HG02610 (cell line): ENCODE data around the gene EME1.

Source experiments
- ATAC-seq: cut with Tn5 transposase; IDR thresholded peaks from one replicate; pipeline ENCODE4 v1.9.1; 2021; ENCODE audit warnings: mild to moderate bottlenecking, moderate library complexity; ENCODE audit not compliant: unreplicated experiment

EME1 gene

DNA sequence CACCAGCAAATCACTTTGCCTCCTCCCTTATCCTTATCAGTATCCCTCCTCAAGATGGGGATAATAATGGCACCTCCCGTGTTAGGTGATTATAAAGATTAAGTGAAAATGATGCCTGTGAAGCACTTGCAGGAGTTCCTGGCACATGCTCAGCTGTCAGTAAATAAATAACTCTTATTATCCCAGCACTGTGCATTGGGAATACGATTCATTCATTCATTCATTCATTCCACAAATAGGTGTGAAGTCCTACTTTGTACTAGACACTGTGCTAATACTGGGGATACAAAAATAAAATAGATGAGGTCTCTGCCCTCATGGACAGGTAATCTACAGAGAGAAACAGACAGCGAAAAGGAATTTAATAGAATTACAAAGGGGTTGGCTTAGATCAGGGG is 25.1 kb upstream of the EME1 start:
- ATAC-seq: no peak

- no peak for ATAC-seq
Measured at GRCh38 chr17:50348522-50349242, 24.3 kb upstream of the EME1 start.

- no peak for ATAC-seq
Measured at GRCh38 chr17:50349243-50349600, 23.8 kb upstream of the EME1 start.

GRCh38 chr17:50350733-50351132 is 22.3 kb upstream of the EME1 start:
- ATAC-seq: no peak

- no peak for ATAC-seq
Measured at GRCh38 chr17:50352072-50352692, 20.8 kb upstream of the EME1 start.

- ATAC-seq: no peak
Measured at GRCh38 chr17:50352693-50353599, 20.1 kb upstream of the EME1 start.

DNA sequence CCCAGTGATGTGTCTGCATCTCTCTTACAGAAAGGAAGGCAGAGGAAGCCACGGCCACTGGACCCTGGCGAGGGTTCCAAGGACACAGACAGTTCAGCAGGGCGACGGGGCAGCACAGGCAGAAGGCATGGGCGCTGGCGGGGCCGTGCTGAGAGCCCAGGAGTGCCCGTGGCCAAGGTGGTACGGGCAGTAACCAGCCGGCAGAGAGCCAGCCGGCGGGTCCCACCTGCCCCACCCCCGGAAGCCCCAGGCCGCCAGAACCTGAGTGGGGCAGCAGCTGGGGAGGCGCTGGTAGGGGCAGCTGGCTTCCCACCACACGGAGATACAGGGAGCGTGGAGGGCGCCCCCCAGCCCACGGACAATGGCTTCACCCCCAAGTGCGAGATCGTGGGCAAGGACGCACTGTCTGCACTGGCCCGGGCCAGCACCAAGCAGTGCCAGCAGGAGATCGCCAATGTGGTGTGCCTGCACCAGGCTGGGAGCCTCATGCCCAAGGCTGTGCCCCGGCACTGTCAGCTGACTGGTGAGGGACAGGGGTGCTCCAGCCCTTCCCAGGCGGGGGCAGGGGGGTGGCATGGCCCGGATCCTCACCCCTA is 19.3 kb upstream of the EME1 start:
- no peak for ATAC-seq

DNA sequence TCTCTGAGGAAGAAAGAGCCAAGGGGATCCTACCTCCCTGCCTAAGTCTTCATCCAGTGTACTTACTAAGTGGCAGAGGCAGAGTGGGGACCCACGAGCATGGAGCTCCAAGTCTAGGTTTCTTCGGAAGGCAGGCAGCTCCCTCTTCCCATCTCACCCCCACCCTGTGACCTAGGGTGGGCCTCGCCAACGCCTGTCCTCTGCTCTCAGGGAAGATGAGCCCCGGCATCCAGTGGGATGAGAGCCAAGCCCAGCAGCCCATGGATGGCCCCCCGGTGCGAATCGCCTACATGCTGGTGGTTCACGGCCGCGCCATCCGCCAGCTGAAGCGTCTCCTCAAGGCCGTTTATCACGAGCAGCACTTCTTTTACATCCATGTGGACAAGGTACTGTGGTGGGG is 18.8 kb upstream of the EME1 start:
- ATAC-seq: no peak

- ATAC-seq: no peak
Measured at GRCh38 chr17:50354776-50355175, 18.3 kb upstream of the EME1 start.

- ATAC-seq: no peak
Measured at GRCh38 chr17:50355336-50355700, 17.7 kb upstream of the EME1 start.

GRCh38 chr17:50355701-50356341 is 17.2 kb upstream of the EME1 start:
- ATAC-seq: no peak

- no peak for ATAC-seq
Measured at GRCh38 chr17:50356418-50356817, 16.6 kb upstream of the EME1 start.

- no peak for ATAC-seq
Measured at GRCh38 chr17:50356892-50357510, 16.0 kb upstream of the EME1 start.

DNA sequence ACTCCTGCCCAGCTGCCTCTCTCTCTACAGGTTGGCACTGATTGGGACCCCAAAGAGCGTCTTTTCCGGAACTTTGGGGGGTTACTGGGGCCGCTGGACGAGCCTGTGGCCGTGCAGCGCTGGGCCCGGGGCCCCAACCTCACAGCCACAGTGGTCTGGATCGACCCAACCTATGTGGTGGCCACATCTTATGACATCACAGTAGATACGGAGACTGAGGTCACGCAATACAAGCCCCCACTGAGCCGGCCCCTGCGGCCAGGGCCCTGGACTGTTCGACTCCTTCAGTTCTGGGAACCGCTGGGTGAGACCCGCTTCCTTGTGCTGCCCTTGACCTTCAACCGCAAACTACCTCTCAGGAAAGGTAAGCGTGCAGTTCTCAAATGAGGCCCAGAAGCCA is 14.9 kb upstream of the EME1 start:
- ATAC-seq: no peak

- no peak for ATAC-seq
Measured at GRCh38 chr17:50359005-50359699, 13.9 kb upstream of the EME1 start.

- ATAC-seq: no peak
Measured at GRCh38 chr17:50359998-50360461, 13.0 kb upstream of the EME1 start.

GRCh38 chr17:50360486-50361115 is 12.4 kb upstream of the EME1 start:
- no peak for ATAC-seq

DNA sequence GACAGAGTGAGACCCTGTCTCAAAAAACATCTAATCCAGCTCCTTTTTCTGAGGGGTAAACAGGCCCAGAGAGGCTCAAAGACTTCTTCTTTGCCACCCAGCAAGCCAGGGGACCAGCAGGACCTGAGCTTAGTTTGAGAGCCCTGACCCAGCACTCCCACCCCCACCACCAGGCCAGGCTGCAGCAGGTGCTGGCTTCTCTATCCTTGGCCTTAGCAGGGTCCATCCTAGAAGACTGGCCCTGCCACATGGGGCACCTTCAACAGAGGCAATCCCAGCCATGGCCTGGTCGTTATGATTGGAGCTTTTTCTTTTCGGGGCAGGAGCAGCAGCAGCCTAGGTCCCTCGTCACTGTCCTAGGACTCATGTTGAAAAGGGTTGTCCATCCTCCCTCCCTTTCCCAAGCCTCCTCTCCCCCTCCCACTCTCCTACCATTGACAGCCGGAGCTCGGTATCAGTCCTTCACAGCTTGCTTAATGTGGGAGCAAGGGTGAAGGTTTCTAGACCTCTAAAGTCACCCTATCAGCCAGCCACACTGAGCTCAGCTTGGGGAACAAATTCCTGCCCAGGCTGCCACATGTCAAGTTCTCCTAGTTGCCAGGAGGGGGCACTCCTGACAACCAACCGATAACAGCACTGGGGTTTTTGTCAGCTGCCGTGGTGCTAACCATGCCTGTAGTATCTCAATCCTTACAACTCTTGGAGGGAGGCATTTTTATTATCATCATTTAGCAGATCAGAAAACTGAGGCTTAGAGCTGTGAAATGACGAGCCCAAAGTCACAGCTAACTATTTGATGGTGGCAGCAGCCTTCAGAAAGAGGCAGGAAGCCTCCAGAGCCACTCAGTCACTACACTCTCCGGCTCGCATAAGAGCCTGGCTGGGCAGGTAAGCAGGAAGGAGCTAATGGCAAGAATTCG is 11.2 kb upstream of the EME1 start:
- peak; percentile 64 for ATAC-seq
